Inferior parietal cortex (tissue), 1 donor: ENCODE results near the gene CPLANE1.
A peak's percentile ranks its signal among the peaks of the same experiment; 100 is the strongest.
"Not testable (repeated sequence)": the region's sequence is repeated elsewhere in the genome, so short reads cannot be mapped to it uniquely, and the experiment has no call there.

Experiments used
- DNase-seq: peaks from one replicate; pipeline ENCODE4 v3.0.0-alpha.2; 2016; ENCODE audit errors: extremely low spot score

The CPLANE1 gene

DNA sequence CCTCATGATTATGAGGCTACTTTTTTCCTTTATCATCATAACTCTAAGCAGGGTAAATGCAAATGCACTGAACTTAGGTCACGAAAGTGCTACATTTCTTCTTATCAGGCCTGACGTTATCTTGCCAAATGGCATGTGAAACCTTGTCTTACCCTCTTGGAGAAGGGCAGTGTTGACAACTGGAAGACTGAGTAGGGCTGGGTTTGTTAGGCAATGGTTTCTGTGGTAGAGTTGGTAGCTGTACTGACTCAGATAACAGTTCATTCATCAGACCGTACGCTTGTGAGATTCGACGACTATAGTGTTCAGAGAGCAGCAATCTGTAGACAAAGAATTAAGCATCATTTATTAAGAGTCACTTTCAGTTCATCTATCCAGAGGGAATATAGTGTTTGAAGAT lies 127.7 kb downstream of the CPLANE1 start:
- DNase-seq = no peak

DNA sequence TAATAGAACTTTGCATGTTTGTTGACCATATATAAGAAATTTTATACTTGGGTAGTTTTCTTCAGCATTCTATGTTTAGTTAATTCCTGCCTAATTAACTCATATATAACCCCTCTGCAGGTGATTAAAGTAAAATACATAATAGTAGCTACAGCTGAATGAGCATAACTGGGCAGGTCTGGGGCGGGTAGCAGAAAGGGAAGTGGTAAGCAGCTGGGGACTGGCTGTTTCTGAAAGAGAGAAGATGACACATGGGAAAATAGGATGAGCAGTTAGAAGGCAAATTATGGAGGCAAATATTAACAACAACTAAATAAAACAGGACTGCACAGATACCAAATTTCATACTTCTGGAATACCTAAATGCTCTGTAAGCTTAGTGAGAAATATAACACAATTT lies 128.1 kb downstream of the CPLANE1 start:
- DNase-seq = no peak

DNA sequence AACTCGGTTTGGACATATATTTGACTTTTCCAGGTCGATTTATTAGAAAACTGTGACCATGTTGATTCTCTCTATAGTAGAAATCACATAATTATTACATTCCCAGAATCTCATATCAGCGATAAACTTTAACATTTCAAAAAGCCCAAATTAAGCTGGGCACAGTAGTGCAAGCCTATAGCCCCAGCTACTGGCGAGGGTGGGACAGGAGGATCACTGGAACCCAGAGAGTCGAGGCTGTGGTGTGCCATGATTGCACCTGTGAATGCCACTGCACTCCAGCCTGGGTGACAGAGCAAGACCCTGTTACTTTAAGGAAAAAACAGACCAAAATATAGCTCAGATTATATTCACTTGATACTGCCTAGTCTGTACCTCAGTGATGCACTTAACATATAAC lies 128.9 kb downstream of the CPLANE1 start:
- no peak for DNase-seq

DNA sequence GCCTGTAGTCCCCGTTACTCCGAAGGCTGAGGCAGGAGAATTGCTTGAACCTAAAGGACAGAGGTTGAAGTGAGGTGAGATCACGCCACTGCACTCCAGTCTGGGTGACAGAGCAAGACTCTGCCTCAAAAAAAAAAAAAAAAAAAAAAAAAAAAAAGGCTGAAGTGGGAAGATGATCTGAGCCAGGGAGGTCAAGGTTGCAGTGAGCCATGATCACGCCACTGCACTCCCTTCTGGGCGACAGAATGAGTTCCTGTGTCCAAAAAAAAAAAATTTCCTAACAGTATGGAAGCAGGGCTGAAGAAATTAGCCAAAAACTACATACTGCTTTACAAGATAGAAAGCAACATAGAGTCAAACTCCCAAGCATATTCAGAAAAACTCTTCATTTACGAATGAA lies 132.8 kb downstream of the CPLANE1 start:
- no peak for DNase-seq

DNA sequence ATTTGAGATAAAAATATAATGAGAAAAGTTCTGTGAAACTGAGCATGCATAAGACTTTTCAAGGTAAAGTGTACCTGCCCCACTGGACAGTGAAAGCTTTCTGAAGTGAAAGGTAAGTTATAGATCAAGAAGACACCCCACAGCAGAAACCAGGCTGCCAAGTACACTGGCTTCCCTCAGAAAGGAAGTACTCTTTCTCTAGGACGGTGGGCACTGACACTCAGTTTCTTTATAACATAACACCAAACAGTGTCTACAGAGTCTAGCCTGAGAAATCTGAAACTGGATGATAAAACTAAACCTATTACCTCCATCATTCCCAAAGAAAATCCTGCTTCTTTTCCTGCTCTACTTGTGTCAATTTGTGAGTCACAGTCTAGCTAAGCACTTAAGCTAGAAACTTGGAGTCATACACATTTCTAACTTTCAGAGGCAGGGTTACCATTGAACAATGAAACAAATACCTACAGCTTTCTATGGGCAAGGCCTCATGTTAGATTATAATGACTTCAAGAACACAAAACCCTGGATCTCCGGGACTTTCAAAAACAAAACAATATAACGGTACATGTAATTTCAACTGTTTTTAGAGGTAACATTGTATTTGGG lies 136.7 kb downstream of the CPLANE1 start:
- no peak for DNase-seq

DNA sequence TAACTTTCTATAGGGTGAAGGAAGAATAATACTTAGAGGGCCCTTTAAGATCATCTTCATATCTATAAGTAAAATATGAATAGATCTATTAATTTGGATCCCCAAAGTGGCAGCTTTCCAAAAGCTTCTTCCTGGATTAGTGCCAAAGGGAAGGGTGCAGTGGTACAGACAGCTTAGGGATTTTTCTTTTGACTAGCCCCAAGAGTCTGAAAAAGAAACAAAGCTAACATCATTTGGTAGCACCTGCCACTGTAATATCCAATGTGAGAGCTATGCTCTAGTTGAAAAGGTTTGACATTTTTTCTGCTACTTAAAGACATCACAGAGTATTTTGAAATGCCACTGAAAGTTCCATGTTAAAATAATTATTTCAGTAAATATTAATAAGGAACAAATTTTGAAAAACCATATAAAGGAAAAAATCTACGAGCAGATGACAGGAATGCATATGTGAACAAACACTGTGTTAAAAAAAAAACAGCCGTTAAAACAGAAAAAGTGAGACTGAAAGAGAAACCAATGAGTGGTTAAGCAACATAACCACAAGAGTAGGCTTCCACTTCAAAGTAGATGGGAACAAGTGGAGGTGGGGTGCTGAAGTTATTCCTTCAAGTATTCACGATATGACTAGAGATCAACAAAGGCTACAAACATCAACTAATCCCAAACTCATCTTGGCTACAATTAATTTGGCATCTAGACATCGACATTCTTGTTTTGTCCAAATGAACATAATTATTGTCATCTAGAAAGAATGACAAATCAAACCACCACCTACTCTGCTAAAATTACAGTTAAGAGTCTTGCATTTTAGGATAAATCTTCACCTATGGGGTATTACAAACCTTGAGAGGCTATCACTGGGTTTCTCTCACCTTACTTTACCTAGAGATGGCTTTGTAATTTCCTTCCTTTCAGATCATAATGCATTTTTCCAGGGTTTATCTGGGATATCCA lies 137.5 kb downstream of the CPLANE1 start:
- DNase-seq = no peak

DNA sequence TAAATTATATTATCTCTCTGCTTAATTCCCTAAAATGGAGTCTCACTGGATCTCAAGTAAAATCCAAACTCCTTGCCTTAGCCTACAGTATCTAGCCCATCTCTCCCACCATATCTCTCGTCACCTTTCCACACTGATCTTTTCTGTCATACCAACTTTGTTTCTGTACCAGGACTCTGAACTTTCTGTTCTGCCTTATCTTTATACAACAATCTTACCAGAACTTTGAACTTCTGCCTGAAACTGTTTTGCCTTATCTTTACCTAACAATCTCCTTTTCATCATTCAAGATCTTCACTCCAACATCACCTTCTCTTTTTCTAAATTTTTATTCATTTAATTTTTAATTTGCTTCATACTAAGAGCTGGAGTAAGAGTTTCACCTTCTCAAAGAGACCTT lies 139.0 kb downstream of the CPLANE1 start:
- no peak for DNase-seq

DNA sequence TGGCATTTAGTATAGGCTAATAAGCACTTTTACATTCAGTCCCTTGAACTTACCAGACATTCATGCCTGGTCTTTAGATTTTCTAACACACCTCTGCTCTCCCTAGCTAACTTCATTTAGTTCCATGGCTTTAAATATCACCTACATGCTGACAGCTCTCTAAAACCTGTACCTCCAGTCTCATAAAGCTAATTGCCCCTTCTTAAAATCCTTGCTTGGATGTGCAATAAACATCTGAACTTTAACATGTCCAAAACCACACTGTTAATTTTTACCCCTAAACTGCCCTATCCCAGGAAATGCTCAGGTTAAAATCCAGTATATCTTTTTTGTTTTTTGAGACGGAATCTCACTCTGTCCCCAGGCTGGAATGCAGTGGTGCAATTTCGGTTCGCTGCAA lies 139.8 kb downstream of the CPLANE1 start:
- DNase-seq = no peak

DNA sequence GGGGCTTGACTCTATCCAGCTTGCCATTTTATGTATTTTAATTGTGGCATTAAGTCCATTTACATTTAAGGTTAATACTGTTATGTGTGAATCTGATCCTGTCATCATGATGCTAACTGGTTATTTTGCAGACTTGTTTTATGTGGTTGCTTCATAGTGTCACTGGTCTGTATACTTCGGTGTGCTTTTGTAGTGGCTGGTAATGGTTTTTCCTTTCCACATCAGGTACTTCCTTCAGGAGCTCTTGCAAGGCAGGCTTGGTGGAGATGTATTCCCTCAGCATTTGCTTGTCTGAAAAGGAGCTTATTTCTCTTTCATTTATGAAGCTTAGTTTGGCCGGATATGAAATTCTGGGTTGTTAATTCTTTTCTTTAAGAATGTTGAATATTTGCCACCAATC lies 145.9 kb downstream of the CPLANE1 start:
- DNase-seq = no peak

DNA sequence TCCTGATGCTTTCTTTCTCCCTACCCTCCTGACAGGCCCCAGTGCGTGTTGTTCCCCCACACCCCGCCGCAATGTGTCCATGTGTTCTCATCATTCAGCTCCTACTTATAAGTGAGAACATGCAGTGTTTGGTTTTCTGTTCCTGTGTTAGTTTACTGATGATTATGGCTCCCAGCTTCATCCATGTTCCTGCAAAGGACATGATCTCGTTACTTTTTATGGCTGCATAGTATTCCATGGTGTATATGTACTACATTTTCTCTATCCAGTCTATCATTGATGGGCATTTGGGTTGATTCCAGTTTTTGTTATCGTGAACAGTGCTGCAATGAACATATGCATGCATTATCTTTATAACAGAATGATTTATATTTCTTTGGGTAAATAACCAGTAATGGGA lies 149.9 kb downstream of the CPLANE1 start:
- not testable (repeated sequence) for DNase-seq

DNA sequence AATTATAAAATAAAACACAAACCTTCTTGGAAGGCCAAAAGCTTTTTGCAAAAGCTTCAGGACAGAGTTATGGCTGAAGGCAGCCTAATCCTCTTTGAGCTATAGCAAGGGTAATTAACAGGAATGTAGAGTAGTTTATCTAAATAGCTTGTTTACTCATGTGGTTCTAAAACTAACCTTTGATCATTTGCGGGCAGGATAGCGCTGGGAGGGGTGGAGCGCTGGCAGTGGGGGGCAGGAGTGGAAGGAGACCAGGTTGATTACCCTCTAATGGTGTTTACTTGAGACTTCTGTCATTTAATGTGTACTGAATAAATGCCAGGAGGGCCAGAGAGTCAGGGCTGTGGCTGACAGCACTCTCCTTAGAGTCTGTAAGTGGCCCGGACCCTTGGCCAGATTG lies 155.4 kb downstream of the CPLANE1 start:
- not testable (repeated sequence) for DNase-seq

DNA sequence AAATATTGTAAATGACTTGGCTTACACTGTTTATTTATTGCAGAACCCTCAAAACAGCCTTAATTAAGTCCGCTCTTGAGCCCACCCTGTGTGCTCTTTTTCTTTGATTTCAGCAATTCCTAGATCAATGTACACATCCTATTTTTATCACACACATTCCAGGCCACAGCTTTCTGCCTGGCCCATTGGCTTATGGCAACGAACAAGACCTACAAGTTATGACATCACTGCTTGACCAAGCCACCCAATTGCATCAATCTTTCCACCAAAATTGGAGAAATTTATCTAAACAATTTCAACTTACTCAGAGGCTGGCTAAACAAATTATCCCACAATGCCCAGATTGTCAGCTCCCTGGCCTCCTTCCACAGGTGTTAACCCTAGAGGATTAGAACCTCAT lies 158.4 kb downstream of the CPLANE1 start:
- no peak for DNase-seq

DNA sequence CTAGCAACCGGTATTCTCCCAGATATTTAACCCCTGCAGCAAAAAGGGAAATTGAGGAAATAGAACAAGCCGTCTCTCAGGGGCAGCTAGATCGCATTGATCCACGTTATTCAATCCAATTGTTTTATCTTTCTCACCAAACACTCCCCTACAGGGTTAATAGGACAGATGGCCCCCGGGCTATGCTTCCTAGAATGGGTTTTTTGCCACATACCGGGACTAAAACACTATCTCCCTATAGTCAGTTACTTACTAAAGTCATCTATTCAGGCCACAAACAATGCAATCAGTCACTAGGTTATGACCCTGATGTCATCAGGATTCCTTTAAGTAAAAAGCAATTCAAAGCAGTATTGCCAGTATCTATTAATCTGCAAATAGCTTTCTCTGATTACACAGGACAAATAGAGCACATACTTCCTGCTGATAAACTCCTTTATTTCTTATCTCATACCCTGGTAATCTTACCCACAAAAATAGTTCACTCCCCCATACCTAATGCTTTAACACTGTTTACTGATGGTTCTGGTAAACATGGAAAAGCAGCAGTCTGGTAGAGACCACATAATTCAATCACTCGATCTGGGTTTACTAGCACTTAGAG lies 159.0 kb downstream of the CPLANE1 start:
- no peak for DNase-seq

DNA sequence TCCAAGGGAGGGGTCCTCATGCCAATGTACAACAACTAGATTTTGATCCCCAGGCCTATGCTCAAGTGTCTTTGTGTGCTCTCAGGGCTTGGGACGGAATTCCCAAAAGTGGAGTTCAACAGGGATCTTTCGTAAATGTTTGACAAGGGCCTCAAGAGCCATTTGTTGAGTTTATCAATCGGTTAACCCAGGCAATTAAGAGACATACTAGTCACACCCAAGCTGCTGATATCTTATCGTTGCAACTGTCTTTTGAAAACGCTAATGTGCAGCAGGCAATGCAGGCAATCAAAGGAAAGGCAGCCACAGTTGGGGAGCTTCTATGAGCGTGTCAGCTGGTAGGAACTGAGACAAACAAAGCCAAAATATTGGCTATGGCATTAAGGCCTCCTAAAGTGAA lies 161.2 kb downstream of the CPLANE1 start:
- no peak for DNase-seq

DNA sequence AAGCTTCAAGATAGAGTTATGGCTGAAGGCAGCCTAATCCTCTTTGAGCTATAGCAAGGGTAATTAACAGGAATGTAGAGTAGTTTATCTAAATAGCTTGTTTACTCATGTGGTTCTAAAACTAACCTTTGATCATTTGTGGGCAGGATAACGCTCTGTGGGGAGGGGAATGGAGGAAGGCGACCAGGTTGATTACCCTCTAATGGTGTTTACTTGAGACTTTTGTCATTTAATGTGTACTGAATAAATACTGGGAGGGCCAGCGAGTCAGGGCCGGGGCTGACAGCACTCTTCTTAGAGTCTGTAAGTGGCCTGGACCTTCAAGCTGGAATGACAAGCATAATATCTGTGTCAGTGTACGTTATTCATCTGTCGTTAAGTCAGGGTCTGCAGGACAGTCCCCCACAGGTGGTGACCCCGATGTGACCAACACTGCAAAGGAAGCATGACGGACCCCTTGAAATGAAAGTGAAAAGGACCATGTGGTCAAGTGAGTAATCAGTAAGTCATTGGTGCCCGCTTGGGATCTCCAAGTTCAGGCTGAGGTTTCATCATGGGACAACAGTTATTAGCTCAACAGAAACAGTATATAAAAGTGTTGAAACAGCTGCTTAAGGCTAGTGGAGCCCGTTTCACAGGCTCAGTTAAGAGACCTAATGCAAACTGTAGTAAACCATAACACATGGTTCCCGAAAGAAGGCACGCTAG lies 162.6 kb downstream of the CPLANE1 start:
- DNase-seq = no peak

DNA sequence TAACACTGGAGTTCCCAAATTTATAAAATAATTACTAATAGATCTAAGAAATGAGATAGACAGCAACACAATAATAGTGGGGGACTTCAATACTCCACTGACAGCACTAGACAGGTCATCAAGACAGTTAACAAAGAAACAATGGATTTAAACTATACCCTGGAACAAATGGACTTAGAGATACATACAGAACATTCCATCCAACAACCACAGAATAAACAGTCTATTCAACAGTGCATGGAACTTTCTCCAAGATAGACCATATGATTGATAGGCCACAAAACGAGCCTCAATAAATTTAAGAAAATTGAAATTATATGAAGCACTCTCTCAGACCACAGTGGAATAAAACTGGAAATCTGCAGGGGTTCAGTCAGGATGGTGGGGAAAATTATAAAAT lies 163.2 kb downstream of the CPLANE1 start:
- DNase-seq = not testable (repeated sequence)

DNA sequence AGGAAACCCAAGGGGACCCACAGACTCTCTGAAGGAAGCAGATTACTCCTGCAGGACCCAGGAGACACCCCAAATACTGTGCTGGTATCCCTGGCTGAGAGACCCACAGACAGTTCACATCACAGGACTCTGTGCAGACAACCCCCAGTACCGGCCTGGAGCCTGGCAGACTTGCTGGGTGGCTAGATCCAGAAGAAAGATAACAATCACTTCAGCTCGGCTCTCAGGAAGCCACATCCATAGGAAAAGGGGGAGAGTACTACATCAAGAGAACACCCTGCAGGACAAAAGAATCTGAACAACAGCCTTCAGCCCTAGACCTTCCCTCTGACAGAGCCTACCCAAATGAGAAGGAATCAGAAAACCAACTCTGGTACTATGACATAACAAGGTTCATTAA lies 166.2 kb downstream of the CPLANE1 start:
- not testable (repeated sequence) for DNase-seq

DNA sequence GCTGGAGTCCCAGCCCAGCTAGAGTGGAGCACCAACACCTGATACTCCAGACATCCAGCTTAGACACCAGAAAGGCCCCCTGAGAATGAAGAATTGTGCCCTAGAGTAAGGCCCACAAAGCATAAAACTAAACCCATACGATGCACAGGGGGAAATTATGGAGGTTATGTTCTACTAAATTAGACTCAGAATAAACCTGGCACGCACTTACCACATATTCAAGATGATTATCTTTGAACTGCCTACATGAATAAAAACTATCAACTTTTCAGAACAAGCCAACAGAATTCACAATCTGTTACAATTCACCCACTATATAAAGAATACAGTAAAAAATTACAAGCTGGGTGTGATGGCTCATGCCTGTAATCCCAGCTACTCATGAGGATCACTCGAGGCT lies 168.5 kb downstream of the CPLANE1 start:
- DNase-seq = no peak

DNA sequence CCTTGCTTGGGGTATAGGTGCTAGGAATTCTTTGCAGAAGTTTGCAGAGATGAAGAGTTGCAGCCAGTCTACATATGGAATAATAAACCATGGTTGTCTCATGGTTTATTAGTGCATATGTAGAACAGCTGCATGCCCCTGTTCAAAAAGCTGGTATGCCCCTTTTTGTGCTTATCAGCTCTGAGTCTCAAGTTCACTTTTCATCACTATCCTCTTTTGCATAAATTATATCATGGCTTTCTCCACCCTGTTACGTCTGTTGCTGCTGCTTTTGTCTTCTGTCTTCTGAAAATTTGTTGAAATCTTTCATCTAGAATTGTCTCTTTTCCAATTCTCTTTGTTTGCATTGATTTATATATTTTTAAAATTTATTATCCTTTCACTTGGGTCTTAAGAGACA lies 172.0 kb downstream of the CPLANE1 start:
- DNase-seq = no peak

DNA sequence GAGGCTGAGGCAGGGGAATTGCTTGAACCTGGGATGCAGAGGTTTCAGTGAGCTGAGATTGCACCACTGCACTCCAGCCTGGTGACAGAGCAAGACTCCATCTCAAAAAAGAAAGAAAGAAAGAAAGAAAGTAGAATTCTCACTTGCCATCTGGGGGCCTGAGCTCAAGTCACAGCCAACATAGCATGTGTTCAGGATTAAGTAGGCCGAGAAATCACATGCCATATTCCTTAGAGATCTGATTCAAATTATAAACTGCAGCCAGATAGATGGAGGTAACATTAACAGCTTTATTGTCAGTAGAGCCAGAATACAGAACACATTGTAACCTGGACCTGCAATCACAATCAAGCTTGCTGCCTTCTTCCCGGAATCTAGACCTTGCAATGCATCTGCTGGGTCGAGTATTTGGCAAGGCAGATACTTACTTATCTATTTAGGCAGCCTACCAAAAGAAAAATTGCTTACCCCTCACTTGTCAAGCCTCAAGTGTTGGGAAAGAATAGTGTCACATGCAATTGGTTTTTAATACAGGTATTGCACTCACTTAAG lies 173.7 kb downstream of the CPLANE1 start:
- no peak for DNase-seq

DNA sequence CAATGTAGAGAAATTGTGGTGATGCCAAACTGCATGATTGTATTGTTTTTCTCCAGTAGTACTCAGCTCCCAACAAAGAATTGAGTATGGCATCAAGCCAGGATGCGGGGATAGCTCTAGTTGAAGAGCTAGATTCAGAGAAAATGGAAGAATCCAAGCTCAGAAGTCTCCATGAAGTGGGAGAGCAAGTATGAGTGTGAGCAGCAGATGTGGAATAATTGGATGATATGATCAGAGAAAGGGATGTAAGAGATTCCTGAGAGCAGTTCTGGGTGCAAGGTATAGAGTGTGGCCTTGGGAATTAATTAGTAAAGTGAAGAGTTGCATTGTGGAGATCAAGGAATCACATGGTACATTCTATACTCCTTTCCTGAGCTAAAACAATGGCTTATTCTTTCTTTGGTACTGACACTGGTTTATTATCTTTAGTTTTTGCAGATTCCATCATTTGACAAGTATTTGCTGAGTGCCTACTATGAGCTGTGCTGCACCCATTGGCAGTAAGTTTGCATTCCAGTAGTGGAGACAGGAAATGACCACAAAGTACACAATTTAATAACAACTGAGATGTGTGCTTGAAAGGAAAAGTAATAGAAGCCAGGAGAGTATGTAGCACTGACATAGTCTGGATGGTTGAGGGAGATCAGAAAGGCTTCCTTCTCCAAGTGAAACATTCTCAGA lies 177.1 kb downstream of the CPLANE1 start:
- peak; percentile 76 for DNase-seq
